A549 (cell line): ENCODE data around the gene SLPI.

Source experiments
- CHD2 ChIP-seq: fragments of 150-350 bp; IDR thresholded peaks from 2 replicates; pipeline ENCODE4 v1.6.1; 2014; ENCODE audit warnings: low read length; ENCODE audit not compliant: partially characterized antibody
- MAX ChIP-seq: IDR thresholded peaks from 2 replicates; pipeline ENCODE4 v1.6.1; 2012
- PBX3 ChIP-seq: IDR thresholded peaks from 2 replicates; pipeline ENCODE4 v1.6.1; 2012
- POLR2A ChIP-seq: IDR thresholded peaks from 2 replicates; pipeline ENCODE4 v1.6.1; 2012; ENCODE audit warnings: mild to moderate bottlenecking, low read length
- RNF2 ChIP-seq: fragments of 200-600 bp; sonication (generic); IDR thresholded peaks from 2 replicates; pipeline ENCODE4 v1.6.1; 2016; ENCODE audit warnings: low read depth, mild to moderate bottlenecking, antibody characterized with exemption, moderate library complexity, borderline replicate concordance
- TF ChIP-seq, protein P1 (sequence below): fragments of >200 bp; sonication (Bioruptor Twin); formaldehyde crosslinking; IDR thresholded peaks from 3 replicates; pipeline ENCODE4 v1.5.1; 2016
- TF ChIP-seq, protein P2 (sequence below): fragments of 200-600 bp; sonication (generic); IDR thresholded peaks from 2 replicates; pipeline ENCODE4 v1.6.1; 2016; ENCODE audit warnings: antibody characterized with exemption, mild to moderate bottlenecking, moderate library complexity

- TF ChIP-seq RNF2 = no peak
- TF ChIP-seq CHD2 = no peak
- TF ChIP-seq POLR2A = no peak
- TF ChIP-seq, protein P1, sequence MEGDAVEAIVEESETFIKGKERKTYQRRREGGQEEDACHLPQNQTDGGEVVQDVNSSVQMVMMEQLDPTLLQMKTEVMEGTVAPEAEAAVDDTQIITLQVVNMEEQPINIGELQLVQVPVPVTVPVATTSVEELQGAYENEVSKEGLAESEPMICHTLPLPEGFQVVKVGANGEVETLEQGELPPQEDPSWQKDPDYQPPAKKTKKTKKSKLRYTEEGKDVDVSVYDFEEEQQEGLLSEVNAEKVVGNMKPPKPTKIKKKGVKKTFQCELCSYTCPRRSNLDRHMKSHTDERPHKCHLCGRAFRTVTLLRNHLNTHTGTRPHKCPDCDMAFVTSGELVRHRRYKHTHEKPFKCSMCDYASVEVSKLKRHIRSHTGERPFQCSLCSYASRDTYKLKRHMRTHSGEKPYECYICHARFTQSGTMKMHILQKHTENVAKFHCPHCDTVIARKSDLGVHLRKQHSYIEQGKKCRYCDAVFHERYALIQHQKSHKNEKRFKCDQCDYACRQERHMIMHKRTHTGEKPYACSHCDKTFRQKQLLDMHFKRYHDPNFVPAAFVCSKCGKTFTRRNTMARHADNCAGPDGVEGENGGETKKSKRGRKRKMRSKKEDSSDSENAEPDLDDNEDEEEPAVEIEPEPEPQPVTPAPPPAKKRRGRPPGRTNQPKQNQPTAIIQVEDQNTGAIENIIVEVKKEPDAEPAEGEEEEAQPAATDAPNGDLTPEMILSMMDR = no peak
- no peak for TF ChIP-seq MAX
- TF ChIP-seq, protein P2, sequence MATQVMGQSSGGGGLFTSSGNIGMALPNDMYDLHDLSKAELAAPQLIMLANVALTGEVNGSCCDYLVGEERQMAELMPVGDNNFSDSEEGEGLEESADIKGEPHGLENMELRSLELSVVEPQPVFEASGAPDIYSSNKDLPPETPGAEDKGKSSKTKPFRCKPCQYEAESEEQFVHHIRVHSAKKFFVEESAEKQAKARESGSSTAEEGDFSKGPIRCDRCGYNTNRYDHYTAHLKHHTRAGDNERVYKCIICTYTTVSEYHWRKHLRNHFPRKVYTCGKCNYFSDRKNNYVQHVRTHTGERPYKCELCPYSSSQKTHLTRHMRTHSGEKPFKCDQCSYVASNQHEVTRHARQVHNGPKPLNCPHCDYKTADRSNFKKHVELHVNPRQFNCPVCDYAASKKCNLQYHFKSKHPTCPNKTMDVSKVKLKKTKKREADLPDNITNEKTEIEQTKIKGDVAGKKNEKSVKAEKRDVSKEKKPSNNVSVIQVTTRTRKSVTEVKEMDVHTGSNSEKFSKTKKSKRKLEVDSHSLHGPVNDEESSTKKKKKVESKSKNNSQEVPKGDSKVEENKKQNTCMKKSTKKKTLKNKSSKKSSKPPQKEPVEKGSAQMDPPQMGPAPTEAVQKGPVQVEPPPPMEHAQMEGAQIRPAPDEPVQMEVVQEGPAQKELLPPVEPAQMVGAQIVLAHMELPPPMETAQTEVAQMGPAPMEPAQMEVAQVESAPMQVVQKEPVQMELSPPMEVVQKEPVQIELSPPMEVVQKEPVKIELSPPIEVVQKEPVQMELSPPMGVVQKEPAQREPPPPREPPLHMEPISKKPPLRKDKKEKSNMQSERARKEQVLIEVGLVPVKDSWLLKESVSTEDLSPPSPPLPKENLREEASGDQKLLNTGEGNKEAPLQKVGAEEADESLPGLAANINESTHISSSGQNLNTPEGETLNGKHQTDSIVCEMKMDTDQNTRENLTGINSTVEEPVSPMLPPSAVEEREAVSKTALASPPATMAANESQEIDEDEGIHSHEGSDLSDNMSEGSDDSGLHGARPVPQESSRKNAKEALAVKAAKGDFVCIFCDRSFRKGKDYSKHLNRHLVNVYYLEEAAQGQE = no peak
- no peak for TF ChIP-seq PBX3
These were observed 41.5 kb downstream of the SLPI start for GRCh38 chr20:45212836-45213235.
